C4-2B (cell line): Measurements from ENCODE around the gene MED13.

Experiments used
- CTCF ChIP-seq: fragments of 450-650 bp; conservative IDR thresholded peaks from 2 replicates; pipeline ENCODE4 v1.5.1; 2017; ENCODE audit warnings: mild to moderate bottlenecking
- ZFX ChIP-seq: fragments of 450-650 bp; IDR thresholded peaks from 2 replicates; pipeline ENCODE4 v1.6.1; 2017

DNA sequence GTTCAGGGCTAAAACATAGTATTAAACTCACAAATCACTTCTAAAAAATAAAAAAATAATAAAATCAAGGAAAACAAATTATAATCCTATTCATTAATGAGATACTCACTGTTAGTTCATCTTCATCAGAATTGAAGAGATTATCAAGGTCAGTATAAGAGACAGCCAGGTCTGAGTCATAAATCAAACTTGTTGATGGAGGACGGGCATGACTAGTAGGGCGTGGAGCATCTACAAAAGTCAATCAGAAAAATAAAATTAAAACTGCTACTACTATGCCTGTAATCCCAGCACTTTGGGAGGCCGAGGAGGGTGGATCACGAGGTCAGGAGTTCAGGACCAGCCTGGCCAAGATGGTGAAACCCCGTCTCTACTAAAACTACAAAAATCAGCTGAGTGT is 78.2 kb downstream of the MED13 start:
- TF ChIP-seq CTCF: no peak
- TF ChIP-seq ZFX: no peak
